Measurements from ENCODE around the gene PIP5K1B. TPM values are rescaled to one million over a fixed set of nuclear protein-coding genes. Genes with fewer than 3 reads are reported as not detected.

The PIP5K1B gene
- total RNA-seq, 1 experiment from 2014 or later: 5.2 TPM

DNA sequence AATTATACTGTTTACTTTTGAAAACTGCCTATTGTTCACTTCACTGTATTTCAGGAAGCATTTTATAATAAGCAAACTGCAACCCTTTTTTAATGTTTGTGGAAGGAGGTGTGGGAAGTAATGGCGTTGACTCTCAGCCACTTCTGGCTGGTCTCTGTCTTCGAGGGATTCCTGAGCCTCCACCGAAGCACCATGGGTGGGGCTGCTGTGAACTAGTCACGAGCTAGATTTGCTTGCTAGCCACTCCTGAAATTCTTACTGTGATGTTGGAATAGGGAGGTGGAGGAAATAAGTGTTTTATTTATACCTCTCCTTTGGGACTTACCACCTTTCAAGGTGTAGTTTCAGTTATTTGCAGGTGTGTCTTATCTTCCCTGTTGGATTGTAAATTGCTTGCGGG lies 26.8 kb downstream of the PIP5K1B start (continued):
- TF ChIP-seq, protein P1, sequence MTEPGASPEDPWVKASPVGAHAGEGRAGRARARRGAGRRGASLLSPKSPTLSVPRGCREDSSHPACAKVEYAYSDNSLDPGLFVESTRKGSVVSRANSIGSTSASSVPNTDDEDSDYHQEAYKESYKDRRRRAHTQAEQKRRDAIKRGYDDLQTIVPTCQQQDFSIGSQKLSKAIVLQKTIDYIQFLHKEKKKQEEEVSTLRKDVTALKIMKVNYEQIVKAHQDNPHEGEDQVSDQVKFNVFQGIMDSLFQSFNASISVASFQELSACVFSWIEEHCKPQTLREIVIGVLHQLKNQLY (CRISPR knock-in tag; IDR thresholded peaks at IDR 0.05): no peak
- no peak for TF ChIP-seq ESRRA (CRISPR knock-in tag; IDR thresholded peaks at IDR 0.05; ENCODE audit: borderline replicate concordance)
- TF ChIP-seq NFATC4 (CRISPR knock-in tag; IDR thresholded peaks at IDR 0.05): no peak
- TF ChIP-seq, protein P2, sequence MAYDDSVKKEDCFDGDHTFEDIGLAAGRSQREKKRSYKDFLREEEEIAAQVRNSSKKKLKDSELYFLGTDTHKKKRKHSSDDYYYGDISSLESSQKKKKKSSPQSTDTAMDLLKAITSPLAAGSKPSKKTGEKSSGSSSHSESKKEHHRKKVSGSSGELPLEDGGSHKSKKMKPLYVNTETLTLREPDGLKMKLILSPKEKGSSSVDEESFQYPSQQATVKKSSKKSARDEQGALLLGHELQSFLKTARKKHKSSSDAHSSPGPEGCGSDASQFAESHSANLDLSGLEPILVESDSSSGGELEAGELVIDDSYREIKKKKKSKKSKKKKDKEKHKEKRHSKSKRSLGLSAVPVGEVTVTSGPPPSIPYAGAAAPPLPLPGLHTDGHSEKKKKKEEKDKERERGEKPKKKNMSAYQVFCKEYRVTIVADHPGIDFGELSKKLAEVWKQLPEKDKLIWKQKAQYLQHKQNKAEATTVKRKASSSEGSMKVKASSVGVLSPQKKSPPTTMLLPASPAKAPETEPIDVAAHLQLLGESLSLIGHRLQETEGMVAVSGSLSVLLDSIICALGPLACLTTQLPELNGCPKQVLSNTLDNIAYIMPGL (CRISPR knock-in tag; IDR thresholded peaks at IDR 0.05): no peak

- Mint-ChIP-seq H3K4me3 (no peak overlapping the region), H3K4me1 (peaks cover 36% of the 10 kb centered on the region), H3K27me3 (ENCODE audit: low read depth) (no peaks in the 10 kb centered on the region), H3K36me3 (no peaks in the 10 kb centered on the region), H3K9me3 (peaks cover 6% of the 10 kb centered on the region; the same call in 1 of the 2 replicates), H3K27ac (no peak overlapping the region)
- DNase-seq (ENCODE audit: low spot score) (no peak), ATAC-seq (no peak)
- no peak for TF ChIP-seq RELA (CRISPR knock-in tag; IDR thresholded peaks at IDR 0.05; ENCODE audit: borderline replicate concordance)
- peak; percentile 44; the same call in 1 of the 2 replicates for TF ChIP-seq GABPB1 (CRISPR knock-in tag; IDR thresholded peaks at IDR 0.05)
- no peak for TF ChIP-seq SOX15 (CRISPR knock-in tag; IDR thresholded peaks at IDR 0.05)
- no peak for TF ChIP-seq ZNF416 (CRISPR knock-in tag; IDR thresholded peaks at IDR 0.05)
- POLR2A ChIA-PET: interaction anchor here (0.5 to 0.6 kb wide), 2 partner anchors 31 to 140 kb away, joined by 3 to 4 read pairs; no protein-coding TSS in a partner anchor
- CTCF ChIA-PET: no interaction called here
Observed at GRCh38 chr9:68732405-68733020, 27.5 kb downstream of the PIP5K1B start.

DNA sequence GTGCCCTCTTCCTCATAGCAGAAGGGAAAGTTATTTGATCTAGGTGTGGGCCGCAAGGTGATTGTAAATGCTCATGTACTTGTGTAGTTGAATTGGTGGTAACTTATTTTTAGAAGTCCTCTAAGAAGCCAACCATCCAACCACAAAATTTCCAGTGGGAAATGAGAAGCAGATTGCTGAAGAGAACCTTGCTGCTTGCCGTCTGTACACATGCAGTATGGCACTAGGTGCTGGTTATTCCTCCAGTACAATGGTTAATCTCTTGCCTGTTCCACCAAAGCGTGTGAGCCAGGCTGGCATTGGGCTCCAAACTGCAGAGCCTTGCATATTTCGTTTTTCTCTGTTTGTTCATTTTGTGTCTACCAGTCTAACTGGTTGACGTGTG lies 28.0 kb downstream of the PIP5K1B start:
- POLR2A ChIA-PET: interaction anchor here (0.6 kb wide), 1 partner anchor 31 kb away, joined by 4 read pairs; no protein-coding TSS in a partner anchor
- DNase-seq (ENCODE audit: low spot score) (no peak), ATAC-seq (no peak)
- Mint-ChIP-seq H3K4me1 (peaks cover 37% of the 10 kb centered on the region), H3K4me3 (no peak overlapping the region), H3K9me3 (peaks cover 2% of the 10 kb centered on the region; the same call in 1 of the 2 replicates), H3K27ac (no peak overlapping the region), H3K36me3 (no peaks in the 10 kb centered on the region), H3K27me3 (ENCODE audit: low read depth) (no peaks in the 10 kb centered on the region)
- no peak for TF ChIP-seq AR (CRISPR knock-in tag; IDR thresholded peaks at IDR 0.05)
- no peak for TF ChIP-seq ATF3 (CRISPR knock-in tag; conservative IDR thresholded peaks at IDR 0.05)
- TF ChIP-seq, protein P1 (CRISPR knock-in tag; IDR thresholded peaks at IDR 0.05): no peak
- TF ChIP-seq ZNF423 (CRISPR knock-in tag; IDR thresholded peaks at IDR 0.05): no peak
- no peak for TF ChIP-seq ELF4 (CRISPR knock-in tag; IDR thresholded peaks at IDR 0.05; ENCODE audit: low read depth)
- TF ChIP-seq RELA (CRISPR knock-in tag; IDR thresholded peaks at IDR 0.05; ENCODE audit: borderline replicate concordance): no peak
- no peak for TF ChIP-seq IRF2 (CRISPR knock-in tag; IDR thresholded peaks at IDR 0.05; ENCODE audit: borderline replicate concordance, low read depth)
- TF ChIP-seq, protein P3, sequence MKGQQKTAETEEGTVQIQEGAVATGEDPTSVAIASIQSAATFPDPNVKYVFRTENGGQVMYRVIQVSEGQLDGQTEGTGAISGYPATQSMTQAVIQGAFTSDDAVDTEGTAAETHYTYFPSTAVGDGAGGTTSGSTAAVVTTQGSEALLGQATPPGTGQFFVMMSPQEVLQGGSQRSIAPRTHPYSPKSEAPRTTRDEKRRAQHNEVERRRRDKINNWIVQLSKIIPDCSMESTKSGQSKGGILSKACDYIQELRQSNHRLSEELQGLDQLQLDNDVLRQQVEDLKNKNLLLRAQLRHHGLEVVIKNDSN (CRISPR knock-in tag; IDR thresholded peaks at IDR 0.05): no peak
- CTCF ChIA-PET: no interaction called here

All from WTC11 (cell line).